Activated T-cell treated with anti-CD3 and anti-CD28 coated beads, Interleukin-2, amount 50 U/mL, for 1 hour (primary cell): Measurements from ENCODE around the gene ZMYM5.
A peak's percentile ranks its signal among the peaks of the same experiment; 100 is the strongest.
"Not testable (repeated sequence)": the region's sequence is repeated elsewhere in the genome, so short reads cannot be mapped to it uniquely, and the experiment has no call there.

Experiments
- DNase-seq: peaks from one replicate; pipeline ENCODE4 v3.0.0-alpha.2; 2020

ZMYM5 gene

DNA sequence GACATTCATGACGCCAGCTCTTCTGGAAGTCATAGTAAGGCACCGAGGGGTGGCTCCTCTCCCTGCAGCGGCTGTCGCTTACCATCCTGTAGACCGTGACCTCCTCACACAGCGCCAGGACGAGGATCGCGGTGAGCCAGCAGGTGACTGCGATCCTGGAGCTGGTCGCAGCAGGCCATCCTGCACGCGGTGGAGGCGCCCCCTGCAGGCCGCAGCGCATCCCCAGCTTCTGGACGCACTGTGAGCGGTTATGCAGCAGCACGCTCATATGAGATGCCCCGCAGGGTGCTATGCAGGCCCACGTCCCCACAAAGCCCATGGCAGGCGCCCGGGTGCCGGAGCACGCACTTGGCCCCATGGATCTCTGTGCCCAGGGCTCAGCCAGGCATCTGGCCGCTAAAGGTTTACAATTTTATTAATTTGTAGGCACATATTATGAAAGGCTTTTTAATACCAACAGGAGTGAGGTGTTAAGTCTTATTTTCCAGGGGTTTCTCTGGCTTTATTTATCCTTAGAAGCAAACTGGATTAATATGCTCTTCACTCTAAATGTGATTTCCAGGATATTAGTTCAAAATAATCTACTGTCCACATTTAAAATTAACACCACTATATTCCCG, 45.1 kb downstream of the ZMYM5 start:
- DNase-seq: peak; percentile 40

DNA sequence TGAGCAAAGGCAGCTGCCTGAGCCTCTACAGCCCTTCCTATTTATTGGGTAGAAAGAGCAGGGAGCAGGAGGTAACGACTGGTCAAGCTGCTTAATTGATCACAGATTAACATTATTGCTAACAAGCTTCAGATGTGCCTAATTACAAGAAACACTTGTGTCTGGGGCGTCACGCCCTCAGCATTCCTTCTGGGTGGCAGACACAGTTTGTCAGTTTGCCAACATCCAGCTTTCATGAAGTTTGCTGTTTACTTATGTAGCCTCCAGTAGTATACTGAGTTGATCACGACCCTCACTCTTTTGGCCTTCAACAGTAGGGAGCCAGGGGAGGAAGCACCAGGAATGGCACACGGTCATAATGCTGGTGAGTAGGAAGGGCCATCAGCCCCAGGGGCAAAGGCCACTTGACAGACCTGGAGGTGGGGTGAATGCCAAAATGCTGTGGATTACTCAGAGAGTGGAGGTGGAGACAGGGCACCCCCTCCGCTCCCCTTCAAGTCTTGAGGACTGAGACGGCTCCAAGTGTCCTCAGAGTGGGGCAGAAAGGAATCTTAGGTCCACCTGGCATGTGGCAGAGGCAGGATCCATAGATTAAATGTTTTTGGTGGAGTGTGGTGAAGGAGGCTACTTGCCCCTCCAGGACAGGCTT, 45.8 kb downstream of the ZMYM5 start:
- no peak for DNase-seq

DNA sequence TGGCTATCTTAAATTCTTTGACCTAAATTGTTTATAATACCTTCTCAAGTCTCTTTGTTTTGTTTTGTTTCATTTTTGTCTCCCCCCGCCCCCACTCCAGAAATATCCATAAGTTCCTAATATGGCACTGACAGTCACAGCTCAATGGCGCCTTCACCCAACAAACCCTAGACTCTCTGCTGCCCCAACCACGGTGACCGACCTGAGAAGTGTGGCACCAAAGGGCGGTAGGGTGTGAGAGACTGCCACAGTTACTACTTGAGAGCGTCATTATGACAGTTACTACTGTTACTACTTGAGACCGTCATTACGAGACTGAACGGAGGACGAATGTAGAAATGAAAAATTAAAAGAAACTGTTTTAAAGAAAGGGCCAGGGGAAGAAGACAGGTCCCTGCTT, 46.3 kb downstream of the ZMYM5 start:
- no peak for DNase-seq

DNA sequence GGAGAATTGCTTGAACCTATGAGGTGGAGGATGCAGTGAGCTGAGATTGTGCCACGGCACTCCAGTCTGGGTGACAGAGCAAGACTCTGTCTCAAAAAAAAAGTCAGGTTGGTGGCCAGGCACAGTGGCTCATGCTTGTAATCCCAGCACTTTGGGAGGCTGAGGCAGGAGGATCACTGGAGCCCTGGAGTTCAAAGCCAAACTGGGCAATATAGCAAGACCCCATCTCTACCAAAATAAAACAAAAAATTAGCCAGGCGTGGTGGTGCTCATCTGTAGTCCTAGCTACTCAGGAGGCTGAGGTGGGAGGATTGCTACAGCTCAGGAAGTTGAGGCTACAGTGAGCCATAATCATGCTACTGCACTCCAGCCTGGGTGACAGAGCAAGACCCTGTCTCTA, 47.6 kb downstream of the ZMYM5 start:
- DNase-seq: not testable (repeated sequence)

DNA sequence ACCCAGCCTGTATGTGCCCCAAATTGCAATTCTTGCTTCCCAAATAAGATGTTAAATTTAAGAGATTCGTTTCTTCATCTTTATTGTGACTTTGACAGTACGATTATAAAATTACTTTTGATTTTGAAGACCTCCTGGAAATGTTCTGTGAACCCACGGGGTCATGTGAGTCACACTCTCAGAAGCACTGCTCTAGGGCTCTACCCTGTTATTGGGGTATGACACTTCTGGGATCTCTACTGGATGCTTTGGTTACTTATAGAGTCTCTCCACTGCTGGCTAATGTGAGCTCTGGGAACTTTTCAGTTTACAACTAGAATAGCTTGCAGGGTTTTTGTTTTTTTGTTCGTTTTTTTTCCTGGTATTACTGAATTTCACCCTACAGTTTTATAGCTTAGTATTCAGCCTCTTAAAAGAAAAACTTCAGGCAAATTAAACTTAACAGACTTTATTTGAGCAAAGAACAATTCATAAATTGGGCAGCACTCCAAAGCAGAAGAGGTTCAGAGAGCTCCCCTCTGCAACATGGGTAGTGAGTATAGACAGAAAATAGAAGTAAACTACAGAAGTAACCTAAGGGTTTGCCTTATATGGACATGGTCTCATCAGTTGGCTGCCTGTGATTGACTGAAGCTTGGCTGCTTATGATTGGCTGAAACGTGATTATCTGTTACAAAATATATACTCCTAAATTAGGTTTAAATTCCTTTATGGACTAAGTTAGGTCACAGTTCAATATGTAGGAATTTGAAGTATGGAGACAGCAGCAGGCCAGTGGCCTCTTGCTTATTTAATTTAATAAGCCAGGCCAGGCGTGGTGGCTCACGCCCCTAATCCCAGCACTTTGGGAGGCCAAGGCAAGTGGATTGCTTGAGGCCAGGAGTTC, 52.2 kb downstream of the ZMYM5 start:
- DNase-seq: no peak

DNA sequence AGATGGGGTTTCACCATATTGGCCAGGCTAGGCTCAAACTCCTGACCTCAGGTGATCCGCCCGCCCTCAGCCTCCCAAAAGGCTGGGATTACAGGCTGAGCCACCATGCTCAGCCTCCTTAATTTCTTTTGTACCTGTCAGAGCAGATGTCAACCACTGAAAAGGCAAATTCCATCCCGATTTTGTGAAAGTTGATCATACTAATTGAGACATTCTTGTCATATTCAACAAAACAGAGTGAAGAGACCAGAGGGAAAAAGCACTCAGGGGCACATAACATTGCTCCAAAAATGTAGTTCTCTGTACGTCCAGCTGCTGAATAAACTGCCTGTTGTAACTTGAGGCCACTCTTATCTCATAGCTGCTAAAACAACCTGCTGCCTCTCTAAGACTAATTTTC, 53.3 kb downstream of the ZMYM5 start:
- DNase-seq: no peak

DNA sequence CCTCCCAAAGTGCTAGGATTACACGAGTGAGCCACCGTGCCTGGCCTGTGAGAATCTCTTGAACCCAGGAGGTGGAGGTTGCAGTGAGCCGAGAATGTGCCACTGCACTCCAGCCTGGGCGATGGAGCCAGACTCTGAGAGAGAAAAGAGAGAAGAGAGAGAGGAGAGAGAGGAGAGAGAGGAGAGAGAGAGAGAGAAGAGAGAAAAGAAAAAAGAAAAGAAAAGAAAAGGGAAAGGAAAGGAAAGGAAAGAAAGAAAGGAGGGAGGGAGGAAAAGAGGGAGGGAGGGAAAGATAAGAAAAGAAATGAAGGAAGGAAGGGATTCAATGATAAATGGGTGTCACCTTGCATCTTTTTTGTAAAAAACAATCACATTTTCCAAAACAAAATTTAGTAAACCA, 57.7 kb downstream of the ZMYM5 start:
- no peak for DNase-seq

DNA sequence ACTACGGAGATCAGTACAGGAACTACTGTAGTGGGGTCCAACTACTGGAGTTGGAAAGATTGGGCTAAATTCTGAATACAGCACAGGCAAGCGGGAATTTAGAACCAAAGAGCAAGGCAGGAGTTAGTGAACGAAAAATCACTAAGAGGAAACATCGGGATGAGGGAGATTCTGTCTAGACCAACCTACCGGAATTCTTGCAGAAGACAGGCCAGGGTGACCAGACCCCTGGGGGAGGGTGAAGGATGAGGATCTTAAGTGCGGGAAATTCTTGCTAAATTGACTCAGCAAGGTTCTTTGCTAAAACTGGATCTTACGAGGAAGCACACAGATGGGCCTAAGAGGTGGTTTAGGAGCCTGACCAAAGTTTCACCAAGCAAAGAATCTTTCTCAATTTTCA, 67.5 kb downstream of the ZMYM5 start:
- DNase-seq: no peak

DNA sequence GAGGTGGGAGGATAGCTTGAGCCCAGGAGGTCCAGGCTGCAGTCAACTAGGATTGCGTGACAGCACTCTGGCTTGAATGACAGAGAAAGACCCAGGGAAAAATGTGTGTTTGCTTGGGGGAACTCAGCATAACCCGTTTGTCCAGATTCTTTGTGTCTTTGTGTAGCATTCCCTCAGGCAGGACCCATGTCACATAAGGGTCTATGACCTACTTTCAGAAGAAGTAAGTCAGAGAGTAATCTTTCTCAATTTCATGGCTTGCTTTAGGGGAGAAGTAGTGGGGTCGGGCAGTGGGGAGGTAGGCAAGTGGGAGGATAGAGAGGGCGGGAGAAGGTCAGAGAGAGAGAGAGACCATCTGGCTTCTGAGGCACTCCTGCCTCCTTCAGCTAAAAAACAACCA, 68.8 kb downstream of the ZMYM5 start:
- DNase-seq: no peak

DNA sequence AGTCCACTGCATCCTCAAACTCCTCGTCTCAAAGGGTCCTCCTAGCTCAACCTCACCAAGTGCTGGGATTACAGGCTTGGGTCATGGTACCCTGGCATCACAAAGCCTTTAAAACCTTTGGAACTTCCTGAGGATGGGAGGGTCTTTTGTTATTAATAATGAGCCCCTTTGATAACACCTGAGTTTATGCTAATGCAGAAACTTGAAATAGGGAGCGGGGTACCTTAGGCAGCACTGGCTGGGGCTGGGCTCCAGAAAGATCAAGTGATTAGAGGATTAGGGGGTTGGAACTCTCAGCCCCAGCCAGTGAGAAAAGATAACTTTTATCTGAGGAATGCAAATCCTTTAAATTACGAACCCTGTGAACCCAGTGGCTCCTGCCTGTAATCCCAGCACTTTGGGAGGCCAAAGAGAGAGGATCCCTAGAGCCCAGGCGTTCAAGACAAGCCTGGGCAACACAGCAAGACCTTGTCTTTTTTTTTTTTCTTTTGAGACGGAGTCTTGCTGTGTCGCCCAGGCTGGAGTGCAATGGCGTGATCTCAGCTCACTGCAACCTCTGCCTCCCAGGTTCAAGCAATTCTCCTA, 71.4 kb downstream of the ZMYM5 start:
- no peak for DNase-seq

DNA sequence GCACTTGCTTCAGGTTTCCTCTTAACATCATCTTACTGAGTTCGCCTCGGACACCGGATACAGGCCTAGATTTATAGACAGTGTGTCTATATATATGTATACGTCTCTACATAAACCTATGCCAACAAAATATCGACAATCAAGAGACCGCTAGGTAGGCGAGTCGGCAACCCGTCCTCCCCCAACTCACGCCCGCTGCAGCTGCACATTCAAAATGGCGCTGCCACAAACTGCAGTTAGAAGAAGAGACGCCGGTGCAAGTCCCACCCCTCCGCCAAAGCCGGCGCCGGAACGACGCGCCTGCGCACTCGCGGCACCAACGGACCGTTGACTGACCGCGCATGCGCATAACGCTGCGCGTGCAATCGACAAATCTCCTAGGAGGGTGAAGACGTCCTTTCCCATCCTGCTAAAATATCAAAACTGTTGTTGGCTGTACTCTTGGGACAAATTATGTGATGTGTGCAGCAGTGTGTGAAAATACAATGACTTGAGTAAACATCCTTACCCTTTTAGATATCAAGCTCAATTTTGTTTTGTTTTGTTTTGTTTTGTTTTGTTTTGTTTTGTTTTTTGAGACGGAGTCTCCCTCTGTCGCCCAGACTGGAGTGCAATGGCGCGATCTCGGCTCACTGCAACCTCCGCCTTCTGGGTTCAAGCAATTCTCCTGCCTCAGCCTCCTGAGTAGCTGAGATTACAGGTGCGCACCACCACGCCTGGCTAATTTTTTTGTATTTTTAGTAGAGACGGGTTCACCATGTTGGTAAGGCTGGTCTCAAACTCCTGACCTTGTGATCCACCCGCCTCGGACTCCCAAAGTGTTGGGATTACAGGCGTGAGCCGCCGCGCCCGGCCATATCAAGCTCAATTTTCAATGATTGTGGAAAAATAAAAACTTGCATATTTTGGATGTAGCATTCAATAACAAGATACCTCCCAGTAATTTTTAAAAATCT, 80.4 kb downstream of the ZMYM5 start, which contains the start of gene PSPC1:
TSS of gene PSPC1 (minus strand) at position 219 of the 956 bp plus-strand sequence. CDS start at position 31, 188 bp downstream.
- peak; percentile 96 for DNase-seq

DNA sequence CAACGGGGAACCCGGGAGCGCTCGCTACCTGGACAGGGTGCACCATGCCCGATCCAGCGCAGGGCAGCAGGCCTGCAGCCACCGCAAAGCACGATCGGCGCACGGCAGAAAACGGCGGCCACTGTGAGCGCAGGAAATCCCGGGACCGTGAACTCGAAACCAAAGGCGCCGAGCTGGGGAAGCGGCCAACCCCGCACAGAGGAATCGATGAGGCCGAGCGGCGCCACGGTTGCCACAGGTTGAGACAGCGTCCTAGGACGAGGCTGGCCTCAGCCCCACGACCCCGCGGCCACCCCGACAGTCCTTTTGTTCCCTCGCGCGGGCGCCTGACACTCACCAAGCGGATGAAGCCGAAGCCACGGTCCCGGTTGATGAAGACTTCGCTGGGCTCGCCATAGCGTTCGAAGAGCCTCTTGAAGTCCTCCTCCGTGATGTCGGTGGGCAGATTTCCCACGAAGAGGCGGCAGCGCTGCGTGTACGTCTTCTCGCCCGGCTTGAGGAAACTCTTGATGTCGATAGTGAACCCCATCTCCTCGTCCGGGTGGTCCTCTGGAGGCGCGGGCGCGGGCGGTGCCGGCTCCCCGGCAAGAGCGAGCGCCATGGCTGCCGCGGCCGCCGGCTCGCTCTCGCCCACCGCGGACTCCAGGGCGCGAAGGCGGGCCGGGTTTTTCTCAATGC, 81.3 kb downstream of the ZMYM5 start:
- DNase-seq: peak; percentile 61

DNA sequence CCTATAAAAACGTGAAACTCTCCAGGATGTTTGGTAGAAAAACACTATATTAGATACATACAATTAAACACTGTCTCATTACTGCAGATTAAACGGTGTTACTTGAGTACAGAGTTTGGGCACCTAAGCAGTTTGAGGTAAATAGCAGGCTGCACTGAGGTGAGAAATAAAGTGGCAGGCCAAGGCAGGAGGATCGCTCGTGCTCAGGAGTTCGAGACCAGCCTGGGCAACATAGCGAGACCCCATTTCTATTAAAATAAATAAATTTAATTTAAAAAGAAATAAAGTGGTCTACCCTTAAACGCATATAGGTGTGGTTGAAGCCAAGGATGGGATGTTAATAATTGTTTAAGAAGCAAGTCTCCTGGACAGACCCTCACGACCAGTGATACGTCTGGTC, 81.9 kb downstream of the ZMYM5 start:
- DNase-seq: no peak

DNA sequence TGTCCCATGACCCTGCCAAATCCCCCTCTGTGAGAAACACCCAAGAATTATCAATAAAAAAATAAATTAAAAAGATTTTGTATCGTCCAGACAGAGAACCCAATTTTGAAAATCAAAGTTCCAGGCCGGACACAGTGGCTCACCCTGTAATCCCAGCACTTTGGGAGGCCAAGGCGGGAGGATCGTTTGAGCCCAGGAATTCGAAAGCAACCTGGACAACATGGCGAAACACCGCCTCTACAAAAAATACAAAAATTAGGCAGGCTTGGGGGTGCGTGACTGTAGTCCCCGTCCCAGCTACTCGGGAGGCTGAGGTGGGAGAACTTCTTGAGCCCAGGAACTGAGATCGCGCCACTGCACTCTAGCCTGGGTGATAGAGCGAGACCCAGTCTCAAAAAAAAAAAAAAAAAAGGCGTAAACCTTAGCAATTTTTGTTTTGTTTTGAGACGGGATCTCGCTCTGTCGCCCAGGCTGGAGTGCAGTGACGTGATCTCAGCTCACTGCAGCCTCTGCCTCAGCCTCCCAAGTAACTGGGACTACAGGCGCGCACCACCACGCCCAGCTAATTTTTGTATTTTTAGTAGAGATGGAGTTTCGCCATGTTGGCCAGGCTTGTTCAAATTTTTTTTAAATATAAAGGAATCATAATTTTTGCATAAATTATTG, 82.6 kb downstream of the ZMYM5 start:
- DNase-seq: not testable (repeated sequence)
